Anterior cingulate cortex (tissue), 58 donors: Measurements from ENCODE around the gene PDE9A.
"Not testable (repeated sequence)": the region's sequence is repeated elsewhere in the genome, so short reads cannot be mapped to it uniquely, and the experiment has no call there.

Experiments
- DNase-seq, 58 donors: peaks; one replicate each; lab custom pipeline; 2025; lab: John Stamatoyannopoulos, UW

PDE9A gene

GRCh38 chr21:42702720-42703119 lies 49.3 kb downstream of the PDE9A start:
- DNase-seq, result no peak

DNA sequence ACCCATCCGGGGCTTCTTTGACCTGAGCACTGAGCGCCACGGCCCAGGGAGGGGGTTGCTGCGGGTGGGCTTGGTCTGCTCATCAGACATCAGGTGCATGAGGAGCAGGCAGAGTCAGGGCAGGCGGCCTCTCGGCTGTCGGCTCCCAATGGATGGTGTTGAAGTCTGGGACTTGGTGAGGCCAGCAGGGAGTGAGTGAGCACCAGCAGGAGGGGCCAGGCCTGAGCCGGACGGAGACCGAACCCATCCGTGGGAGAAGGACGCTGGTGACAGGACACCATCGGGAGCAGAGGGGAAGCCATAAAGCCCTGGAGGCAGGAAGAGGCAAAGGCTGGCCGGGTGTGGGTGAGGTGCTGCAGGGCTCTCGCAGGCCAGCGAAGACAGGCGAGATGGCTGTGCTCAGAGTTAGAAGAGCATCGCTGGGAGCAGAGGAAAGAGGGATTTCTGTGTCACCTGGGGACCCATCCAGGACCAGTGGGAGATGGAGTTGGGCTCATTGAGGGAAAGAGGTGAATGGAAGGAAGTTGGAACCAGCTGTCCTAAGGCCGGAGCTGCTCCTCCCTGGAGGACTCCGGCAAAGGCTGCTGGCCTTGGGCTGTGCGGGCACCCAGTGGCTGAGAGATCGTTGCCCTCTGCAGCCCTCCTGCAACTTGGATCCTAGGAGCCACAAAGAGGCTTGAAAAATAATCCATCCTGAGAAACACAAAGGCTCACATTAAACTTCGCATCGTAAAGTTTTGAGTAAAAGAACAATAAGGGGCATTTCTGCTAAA lies 49.9 kb downstream of the PDE9A start:
- DNase-seq, result no peak

DNA sequence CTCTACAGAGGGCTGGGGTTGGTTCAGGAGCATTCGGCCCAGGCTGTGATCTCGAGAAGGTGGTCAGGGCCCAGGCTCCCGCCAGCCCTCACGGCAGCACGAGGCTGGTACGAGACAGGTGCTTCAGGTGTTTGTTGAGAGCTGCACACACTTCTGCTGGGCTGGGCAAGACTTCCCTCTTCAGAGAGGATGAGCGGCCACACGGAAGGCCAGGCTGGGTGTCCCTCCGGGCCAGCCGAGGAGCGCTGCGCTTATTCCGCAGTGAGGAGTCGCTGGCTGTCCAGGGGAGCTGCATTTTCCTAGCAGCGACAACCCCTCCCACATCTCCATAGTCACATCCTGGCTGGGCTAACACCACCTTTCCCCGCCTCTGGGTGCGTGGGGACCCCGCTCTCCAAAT lies 50.5 kb downstream of the PDE9A start:
- no peak for DNase-seq

DNA sequence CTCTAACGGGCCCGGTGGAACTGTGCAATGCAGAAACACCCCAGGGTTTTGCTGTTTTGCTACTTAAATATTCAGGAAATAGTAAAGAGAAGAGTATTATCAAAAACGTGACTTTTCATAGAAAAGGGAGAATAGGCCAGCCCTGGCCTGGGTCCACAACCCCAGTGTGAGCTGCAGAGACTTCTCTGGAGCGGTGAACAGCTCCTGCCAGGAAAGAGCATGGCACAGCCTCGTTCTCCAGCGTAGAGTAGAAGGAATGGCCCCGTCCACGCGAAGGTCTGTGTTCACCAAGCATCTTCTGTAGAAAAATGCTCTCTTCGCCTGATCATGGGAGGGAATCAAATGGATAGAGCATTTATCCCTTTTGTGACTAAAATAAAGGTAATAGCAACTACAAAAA lies 51.4 kb downstream of the PDE9A start:
- DNase-seq, result no peak

DNA sequence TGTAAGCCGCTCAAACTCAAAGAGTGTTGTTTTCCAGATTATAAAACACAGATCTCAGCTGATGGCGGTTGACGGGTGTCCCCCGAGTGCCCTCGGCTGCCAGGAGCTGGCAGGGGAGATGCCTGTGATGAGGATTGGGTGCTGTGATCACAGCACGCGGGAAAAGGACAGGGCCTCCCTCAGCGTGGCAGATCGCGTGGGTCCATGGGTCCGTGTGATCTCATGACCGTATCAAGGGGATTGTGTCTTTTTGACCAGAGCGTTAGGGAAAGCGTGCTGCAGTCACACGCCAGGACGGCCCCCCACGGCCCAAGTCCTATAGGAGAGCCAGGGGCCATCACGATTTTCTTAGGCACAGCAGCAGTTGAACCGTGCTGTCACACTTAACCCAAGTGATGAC lies 51.9 kb downstream of the PDE9A start:
- DNase-seq, result no peak

- DNase-seq, result no peak
These were observed 52.4 kb downstream of the PDE9A start for GRCh38 chr21:42705746-42706374.

DNA sequence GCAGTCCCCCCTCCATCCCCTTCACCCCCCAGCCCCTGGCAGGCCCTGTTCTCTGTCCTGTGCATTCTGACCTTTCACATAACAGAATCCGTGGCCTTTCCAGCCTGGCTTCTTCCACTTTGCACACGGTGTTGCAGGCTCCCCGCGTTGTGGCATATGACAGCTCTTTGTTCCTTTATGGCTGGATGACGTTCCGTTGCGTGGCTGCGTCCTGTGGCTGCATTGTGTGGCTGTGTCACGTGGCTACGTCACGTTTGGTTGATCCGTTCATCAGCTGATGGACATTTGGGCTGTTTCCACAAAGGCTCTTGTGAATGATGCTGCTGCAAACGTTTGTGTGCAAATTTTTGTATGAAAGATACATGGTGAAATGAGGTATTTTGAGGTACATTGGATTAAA lies 53.3 kb downstream of the PDE9A start:
- no peak for DNase-seq

GRCh38 chr21:42707207-42707830 lies 53.9 kb downstream of the PDE9A start:
- no peak for DNase-seq

DNA sequence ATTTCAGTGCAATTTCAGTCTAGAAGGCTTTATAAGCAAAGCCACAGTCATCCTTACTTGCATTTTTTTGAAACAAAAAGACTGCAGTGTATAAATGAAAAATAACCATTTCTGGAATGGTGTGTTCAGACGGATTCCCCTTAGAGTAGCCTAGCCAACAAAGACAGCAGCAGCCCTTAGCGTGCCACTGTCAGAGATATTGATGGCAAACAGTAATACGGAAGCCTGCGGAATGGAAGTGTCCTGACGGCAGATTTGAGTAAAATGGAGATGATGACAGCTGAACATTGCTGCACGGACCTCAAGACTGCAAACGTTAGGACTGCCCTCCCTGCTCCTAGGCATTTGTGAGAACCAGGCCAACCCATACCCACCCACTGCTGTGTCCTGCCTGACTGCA lies 54.7 kb downstream of the PDE9A start:
- DNase-seq, result no peak

DNA sequence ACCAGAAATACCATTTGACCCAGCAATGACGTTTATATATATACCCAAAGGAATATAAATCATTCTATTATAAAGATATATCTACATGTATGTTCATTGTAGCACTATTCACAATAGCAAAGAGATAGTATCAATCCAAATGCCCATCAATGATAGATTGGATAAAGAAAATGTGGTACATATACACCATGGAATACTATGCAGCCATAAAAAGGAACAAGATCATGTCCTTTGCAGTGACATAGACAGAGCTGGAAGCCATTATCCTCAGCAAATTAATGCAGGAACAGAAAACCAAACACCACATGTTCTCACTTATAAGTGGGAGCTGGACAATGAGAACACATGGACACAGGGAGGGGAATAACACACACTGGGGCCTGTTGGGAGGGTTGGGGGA lies 55.5 kb downstream of the PDE9A start:
- not testable (repeated sequence) for DNase-seq

GRCh38 chr21:42711667-42712066 lies 58.2 kb downstream of the PDE9A start:
- DNase-seq, result no peak

DNA sequence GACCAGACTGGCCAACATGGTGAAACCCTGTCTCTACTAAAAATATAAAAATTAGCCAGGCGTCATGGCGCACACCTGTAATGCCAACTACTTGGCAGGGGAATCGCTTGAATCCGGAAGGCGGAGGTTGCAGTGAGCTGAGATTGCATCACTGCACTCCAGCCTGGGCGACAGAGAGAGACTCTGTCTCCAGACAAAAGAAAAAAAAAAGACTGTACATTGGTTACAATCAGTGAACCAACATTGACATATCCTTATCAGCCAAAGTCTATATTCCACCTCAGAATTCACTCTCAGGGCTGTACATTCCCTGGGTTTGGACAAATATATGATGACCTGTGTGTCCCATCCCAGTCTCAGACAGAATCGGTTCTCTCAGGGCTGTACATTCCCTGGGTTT lies 62.0 kb downstream of the PDE9A start:
- not testable (repeated sequence) for DNase-seq

GRCh38 chr21:42716074-42716473 lies 62.7 kb downstream of the PDE9A start:
- DNase-seq, result no peak

- not testable (repeated sequence) for DNase-seq
These were observed 67.1 kb downstream of the PDE9A start for GRCh38 chr21:42720484-42720883.

DNA sequence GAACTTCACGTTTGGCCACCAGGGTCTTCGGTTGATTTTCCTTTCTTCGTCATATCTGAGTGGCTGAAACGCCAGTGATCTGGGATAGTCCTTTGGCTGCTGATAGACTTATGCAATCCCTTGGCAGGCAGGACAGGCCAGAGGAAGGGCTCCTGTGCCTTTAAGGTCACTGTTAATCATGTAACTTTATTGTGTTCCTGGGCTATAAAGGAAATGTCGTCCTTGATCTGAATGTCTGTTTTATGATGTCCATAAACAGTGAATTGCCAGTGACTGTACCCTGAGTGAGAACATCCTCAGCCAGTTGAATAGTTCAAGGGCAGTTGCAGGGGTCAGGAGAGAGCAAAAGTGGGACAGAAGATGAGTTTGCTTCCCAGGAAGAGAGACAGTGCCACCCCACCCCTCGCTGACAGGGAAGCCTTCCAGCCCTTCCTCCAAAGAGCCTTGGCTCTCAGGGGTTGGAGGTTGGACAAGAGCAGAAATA lies 68.0 kb downstream of the PDE9A start:
- DNase-seq, result no peak

- no peak for DNase-seq
These were observed 68.7 kb downstream of the PDE9A start for GRCh38 chr21:42722153-42722552.

DNA sequence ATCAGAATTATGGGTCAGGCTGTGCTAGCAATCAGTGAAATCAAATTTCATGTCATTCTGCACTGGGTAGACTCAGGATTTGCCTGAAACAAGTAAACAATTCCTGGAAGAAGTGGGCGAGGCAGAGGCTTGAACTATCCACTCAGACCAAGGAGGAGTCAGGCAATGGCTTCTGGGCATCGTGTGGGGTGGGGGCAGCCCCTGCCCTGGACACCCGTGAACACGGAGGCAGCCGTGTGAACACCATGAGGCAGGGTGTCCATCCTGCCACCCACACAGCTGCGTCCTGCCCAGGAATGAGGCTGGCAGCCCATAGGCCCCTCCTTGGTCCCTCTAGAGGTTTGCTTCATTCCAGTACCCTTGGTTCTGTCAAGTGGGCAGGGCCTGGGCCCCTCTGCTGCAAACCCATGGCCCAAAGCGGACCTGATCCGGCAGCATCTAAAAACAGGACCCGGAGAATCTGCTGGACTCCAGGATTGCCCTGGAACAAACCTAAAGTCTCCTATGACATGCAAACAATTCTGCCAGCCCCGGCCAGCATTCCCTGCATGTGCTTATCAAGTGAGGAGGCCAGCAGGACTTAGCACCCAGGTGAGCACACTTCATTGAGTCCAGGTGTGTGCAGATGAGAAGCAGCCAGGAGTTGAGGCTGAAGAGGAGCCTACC lies 69.5 kb downstream of the PDE9A start:
- no peak for DNase-seq

DNA sequence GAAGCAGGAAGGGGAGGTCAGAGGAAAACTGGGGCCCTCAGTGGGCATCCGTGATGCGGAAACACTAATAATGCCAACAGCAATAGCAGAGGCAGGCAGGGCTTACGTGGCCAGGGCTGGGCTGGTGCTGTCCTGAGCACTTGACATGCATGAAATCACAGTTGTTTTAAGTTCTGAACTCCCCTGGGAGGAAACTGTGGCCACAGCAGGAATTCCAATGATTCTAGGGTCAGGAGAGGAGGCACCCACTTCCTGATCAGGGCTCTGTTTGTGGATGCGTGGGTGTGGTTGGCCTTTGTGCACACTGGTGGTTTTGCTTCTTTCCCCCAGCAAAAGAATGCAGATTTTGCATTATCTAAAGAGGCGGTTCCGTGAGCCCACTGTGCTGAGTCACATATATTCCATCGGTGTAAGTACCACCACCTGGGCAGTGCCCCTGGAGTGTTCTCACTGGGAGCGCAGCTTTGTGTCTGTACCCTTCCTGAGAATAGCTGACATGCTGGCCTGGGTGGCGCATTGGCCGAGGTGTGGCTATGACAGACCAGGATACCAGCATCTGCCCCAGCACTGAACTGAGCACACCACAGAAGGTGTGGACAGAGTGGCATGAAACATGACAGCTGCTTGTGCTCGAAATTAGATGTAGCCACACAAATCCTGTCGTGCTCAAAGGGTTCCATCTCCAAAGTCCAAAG lies 71.0 kb downstream of the PDE9A start:
- DNase-seq, result no peak

GRCh38 chr21:42725416-42725930 lies 72.1 kb downstream of the PDE9A start:
- DNase-seq, result no peak
